ENCODE data around the gene GALNT2.

GALNT2 gene

DNA sequence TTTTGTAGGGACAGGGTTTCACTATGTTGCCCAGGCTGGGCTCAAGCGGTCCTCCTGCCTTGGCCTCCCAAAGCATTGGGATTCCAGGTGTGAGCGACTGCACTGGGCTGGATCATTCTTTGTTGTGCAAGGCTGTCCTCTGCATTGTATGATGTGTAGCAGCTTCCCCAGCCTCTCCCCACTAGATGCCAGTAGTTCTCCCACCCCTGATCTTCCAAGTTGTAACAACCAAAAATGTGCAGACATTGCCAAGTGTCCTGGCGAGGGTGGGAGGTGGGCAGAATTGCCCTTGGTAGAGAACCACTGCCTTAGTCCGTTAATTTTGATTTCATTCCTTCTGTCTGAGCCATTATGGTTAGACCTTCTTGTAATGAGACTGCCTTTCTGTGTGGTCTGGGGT, 7.2 kb downstream of the GALNT2 start (continued):
- TF ChIP-seq, protein P1, sequence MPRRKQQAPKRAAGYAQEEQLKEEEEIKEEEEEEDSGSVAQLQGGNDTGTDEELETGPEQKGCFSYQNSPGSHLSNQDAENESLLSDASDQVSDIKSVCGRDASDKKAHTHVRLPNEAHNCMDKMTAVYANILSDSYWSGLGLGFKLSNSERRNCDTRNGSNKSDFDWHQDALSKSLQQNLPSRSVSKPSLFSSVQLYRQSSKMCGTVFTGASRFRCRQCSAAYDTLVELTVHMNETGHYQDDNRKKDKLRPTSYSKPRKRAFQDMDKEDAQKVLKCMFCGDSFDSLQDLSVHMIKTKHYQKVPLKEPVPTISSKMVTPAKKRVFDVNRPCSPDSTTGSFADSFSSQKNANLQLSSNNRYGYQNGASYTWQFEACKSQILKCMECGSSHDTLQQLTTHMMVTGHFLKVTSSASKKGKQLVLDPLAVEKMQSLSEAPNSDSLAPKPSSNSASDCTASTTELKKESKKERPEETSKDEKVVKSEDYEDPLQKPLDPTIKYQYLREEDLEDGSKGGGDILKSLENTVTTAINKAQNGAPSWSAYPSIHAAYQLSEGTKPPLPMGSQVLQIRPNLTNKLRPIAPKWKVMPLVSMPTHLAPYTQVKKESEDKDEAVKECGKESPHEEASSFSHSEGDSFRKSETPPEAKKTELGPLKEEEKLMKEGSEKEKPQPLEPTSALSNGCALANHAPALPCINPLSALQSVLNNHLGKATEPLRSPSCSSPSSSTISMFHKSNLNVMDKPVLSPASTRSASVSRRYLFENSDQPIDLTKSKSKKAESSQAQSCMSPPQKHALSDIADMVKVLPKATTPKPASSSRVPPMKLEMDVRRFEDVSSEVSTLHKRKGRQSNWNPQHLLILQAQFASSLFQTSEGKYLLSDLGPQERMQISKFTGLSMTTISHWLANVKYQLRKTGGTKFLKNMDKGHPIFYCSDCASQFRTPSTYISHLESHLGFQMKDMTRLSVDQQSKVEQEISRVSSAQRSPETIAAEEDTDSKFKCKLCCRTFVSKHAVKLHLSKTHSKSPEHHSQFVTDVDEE (CRISPR knock-in tag; IDR thresholded peaks at IDR 0.05), result no peak
- TF ChIP-seq ARNTL (CRISPR knock-in tag; IDR thresholded peaks at IDR 0.05; ENCODE audit: borderline replicate concordance, low read depth), result no peak

DNA sequence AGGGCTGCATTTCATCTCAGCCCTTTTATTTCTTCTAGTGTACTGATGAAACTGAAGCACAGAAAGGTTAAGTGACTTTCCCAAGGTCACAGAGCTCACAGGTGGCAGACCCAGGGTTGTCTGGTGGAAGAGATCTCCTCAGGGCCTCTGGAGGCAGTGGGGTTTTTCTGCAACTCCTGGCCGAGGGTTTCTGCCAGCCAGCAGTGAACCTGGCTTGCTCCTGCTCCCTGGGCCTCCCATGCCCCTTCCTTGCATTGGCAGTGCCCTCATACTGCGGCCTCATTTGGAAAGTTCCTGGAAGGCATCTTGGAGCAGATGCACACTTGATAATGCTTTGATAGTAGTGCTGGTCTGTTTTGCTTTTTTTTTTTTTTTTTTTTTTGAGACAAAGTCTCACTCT, 7.7 kb downstream of the GALNT2 start:
- ATAC-seq, result no peak
- no peak for TF ChIP-seq OSR1 (CRISPR knock-in tag; IDR thresholded peaks at IDR 0.05)
- TF ChIP-seq GLIS3 (CRISPR knock-in tag; IDR thresholded peaks at IDR 0.05), result no peak
- no peak for TF ChIP-seq PPARA (CRISPR knock-in tag; IDR thresholded peaks at IDR 0.05; ENCODE audit: borderline replicate concordance)
- TF ChIP-seq CSDC2 (CRISPR knock-in tag; IDR thresholded peaks at IDR 0.05), result no peak
- TF ChIP-seq ZNF565 (CRISPR knock-in tag; conservative IDR thresholded peaks at IDR 0.05; ENCODE audit: low read depth), result no peak
- TF ChIP-seq, protein P1 (CRISPR knock-in tag; IDR thresholded peaks at IDR 0.05), result no peak
- TF ChIP-seq, protein P2, sequence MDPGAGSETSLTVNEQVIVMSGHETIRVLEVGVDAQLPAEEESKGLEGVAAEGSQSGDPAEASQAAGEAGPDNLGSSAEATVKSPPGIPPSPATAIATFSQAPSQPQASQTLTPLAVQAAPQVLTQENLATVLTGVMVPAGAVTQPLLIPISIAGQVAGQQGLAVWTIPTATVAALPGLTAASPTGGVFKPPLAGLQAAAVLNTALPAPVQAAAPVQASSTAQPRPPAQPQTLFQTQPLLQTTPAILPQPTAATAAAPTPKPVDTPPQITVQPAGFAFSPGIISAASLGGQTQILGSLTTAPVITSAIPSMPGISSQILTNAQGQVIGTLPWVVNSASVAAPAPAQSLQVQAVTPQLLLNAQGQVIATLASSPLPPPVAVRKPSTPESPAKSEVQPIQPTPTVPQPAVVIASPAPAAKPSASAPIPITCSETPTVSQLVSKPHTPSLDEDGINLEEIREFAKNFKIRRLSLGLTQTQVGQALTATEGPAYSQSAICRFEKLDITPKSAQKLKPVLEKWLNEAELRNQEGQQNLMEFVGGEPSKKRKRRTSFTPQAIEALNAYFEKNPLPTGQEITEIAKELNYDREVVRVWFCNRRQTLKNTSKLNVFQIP (CRISPR knock-in tag; IDR thresholded peaks at IDR 0.05; ENCODE audit: borderline replicate concordance, low read depth), result no peak
- TF ChIP-seq ZC3H10 (CRISPR knock-in tag; IDR thresholded peaks at IDR 0.05), result no peak
- TF ChIP-seq ZNF70 (CRISPR knock-in tag; IDR thresholded peaks at IDR 0.05), result no peak
- TF ChIP-seq TCF4 (CRISPR knock-in tag; IDR thresholded peaks at IDR 0.05; ENCODE audit: borderline replicate concordance), result no peak
- no peak for TF ChIP-seq ZNF8 (CRISPR knock-in tag; IDR thresholded peaks at IDR 0.05)
- TF ChIP-seq ARNTL (CRISPR knock-in tag; IDR thresholded peaks at IDR 0.05; ENCODE audit: borderline replicate concordance, low read depth), result no peak
- TF ChIP-seq ISL1 (CRISPR knock-in tag; IDR thresholded peaks at IDR 0.05), result no peak

DNA sequence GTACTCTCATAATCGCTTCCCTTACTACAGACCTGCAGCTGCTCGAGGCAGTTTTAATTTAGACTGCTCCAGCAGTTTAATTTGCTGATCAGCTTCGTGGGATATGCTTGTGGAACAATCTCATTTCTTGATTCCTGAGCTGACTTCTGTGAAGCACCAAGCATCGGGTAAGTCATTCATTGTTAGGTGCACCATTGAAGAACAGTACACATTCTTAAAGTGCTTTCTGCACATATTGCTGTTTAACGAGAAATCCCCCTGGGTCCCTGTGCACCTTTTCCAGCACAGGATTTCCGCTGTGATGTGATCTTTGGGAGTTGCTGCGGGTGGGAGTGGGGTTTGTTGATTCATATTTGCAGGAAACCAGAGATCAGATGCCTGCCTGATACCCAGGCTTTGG, 9.1 kb downstream of the GALNT2 start:
- no peak for ATAC-seq
- TF ChIP-seq ZNF565 (CRISPR knock-in tag; conservative IDR thresholded peaks at IDR 0.05; ENCODE audit: low read depth) (no peak), TOX (CRISPR knock-in tag; IDR thresholded peaks at IDR 0.05; ENCODE audit: borderline replicate concordance) (no peak), ZFP30 (CRISPR knock-in tag; IDR thresholded peaks at IDR 0.05) (no peak), ISL1 (CRISPR knock-in tag; IDR thresholded peaks at IDR 0.05) (no peak), ZNF70 (CRISPR knock-in tag; IDR thresholded peaks at IDR 0.05) (no peak), ZC3H10 (CRISPR knock-in tag; IDR thresholded peaks at IDR 0.05) (no peak), SNAI2 (CRISPR knock-in tag; IDR thresholded peaks at IDR 0.05) (no peak), ZNF8 (CRISPR knock-in tag; IDR thresholded peaks at IDR 0.05) (no peak), RARB (CRISPR knock-in tag; IDR thresholded peaks at IDR 0.05) (no peak), OSR1 (CRISPR knock-in tag; IDR thresholded peaks at IDR 0.05) (no peak), BACH2 (CRISPR knock-in tag; IDR thresholded peaks at IDR 0.05; ENCODE audit: borderline replicate concordance) (no peak), CSDC2 (CRISPR knock-in tag; IDR thresholded peaks at IDR 0.05) (no peak), ESRRG (CRISPR knock-in tag; IDR thresholded peaks at IDR 0.05) (no peak)
- TF ChIP-seq, protein P2 (CRISPR knock-in tag; IDR thresholded peaks at IDR 0.05; ENCODE audit: borderline replicate concordance, low read depth), result no peak
- TF ChIP-seq, protein P3, sequence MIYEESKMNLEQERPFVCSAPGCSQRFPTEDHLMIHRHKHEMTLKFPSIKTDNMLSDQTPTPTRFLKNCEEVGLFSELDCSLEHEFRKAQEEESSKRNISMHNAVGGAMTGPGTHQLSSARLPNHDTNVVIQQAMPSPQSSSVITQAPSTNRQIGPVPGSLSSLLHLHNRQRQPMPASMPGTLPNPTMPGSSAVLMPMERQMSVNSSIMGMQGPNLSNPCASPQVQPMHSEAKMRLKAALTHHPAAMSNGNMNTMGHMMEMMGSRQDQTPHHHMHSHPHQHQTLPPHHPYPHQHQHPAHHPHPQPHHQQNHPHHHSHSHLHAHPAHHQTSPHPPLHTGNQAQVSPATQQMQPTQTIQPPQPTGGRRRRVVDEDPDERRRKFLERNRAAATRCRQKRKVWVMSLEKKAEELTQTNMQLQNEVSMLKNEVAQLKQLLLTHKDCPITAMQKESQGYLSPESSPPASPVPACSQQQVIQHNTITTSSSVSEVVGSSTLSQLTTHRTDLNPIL (CRISPR knock-in tag; IDR thresholded peaks at IDR 0.05; ENCODE audit: low read depth), result no peak
- TF ChIP-seq, protein P1 (CRISPR knock-in tag; IDR thresholded peaks at IDR 0.05), result no peak
